ENCODE measurements around the gene PFKP. TPM values are rescaled to one million over a fixed set of nuclear protein-coding genes. Genes with fewer than 3 reads are reported as not detected.

The PFKP gene
- total RNA-seq, 3 donors from 2014 or later, result 76.1 to 117 (median 100) TPM

DNA sequence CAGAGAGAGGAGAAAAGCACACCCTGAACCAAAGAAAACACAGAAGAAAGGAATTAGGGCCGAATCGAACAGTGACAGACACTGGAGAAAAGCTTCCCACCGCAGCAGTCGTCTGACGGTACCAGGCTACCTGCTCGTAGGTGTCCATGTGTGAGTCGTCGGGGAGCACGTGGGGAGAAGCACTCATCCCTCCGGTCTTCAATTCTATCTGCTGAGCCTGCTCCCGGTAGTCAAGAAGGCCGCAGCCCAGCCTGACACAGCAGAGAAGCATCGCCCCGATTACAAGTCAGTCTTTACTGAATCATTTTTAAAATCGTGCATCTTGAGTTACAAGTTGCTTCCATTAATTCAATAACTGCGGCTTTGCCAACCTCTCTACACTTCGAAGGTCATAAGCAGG lies 80.7 kb downstream of the PFKP start:
- DNase-seq (no peak), ATAC-seq (no peak)
- no peak overlapping the region for H3K4me3 ChIP-seq
- no peaks in the 10 kb centered on the region for H3K9me3 ChIP-seq
- TF ChIP-seq CTCF (IDR thresholded peaks at IDR 0.05), result no peak
- no peaks in the 10 kb centered on the region for H3K36me3 ChIP-seq (ENCODE audit: low read depth)
- H3K4me1 ChIP-seq (ENCODE audit: low read depth), result no peaks in the 10 kb centered on the region
- intact Hi-C loops (cut with DNase I, micrococcal nuclease), result no loop called here

DNA sequence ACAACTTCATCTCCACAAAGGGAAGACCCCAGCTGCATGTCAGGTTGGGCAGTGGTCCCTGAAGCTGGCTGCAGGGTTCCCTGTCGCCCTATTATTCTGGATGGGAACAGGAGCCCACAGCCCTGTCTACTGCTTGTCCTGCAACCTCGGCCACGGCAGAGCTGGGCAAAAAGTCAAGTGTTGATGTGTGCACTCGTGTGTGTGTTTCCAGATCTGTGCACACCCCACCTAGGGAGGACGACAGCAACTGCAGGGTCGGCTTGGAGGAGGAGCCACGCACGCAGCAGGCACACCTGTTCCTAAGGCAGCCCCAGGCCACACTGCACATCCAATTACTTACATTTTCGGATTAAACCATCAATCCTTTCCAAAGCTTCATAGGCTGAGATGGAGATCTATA lies 81.6 kb downstream of the PFKP start:
- intact Hi-C loops (cut with DNase I, micrococcal nuclease), result no loop called here
- no peak for TF ChIP-seq CTCF (IDR thresholded peaks at IDR 0.05)
- Histone ChIP-seq H3K36me3 (ENCODE audit: low read depth) (no peaks in the 10 kb centered on the region), H3K4me3 (no peak overlapping the region), H3K9me3 (no peaks in the 10 kb centered on the region), H3K4me1 (ENCODE audit: low read depth) (no peaks in the 10 kb centered on the region)
- DNase-seq (no peak), ATAC-seq (no peak)

- H3K9me3 ChIP-seq, result no peaks in the 10 kb centered on the region
- H3K4me1 ChIP-seq (ENCODE audit: low read depth), result no peaks in the 10 kb centered on the region
- intact Hi-C loops (cut with DNase I, micrococcal nuclease), result no loop called here
- TF ChIP-seq CTCF (IDR thresholded peaks at IDR 0.05), result no peak
- no peak for ATAC-seq
- no peak for DNase-seq
- no peaks in the 10 kb centered on the region for H3K36me3 ChIP-seq (ENCODE audit: low read depth)
- H3K4me3 ChIP-seq, result no peak overlapping the region
Observed at GRCh38 chr10:3149918-3150317, 82.6 kb downstream of the PFKP start.

- no peak overlapping the region for H3K4me3 ChIP-seq
- no peaks in the 10 kb centered on the region for H3K9me3 ChIP-seq
- ATAC-seq, result no peak
- no peak for DNase-seq
- no peaks in the 10 kb centered on the region for H3K36me3 ChIP-seq (ENCODE audit: low read depth)
- intact Hi-C loops (cut with DNase I, micrococcal nuclease), result no loop called here
- H3K4me1 ChIP-seq (ENCODE audit: low read depth), result no peaks in the 10 kb centered on the region
- no peak for TF ChIP-seq CTCF (IDR thresholded peaks at IDR 0.05)
Observed at GRCh38 chr10:3150366-3150765, 83.0 kb downstream of the PFKP start.

DNA sequence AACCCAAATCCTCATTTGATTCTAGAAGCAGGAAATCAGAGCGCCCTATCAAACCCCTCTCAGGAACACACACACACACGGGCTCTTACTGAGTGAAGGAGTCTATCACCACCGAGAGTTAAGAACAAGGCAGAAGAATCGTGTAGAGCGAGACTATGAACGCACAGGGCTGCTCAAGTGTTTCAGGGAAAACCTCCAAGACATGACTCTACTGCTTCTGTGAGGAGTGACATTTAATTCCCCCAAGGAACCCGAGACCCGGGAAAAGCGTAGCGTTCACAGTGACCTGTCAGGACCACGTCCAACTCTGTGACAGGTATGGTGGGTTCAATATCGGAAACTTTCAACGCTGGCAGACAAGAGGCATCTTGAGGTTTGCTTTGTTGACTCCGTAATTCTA lies 83.6 kb downstream of the PFKP start:
- no peaks in the 10 kb centered on the region for H3K9me3 ChIP-seq
- TF ChIP-seq CTCF (IDR thresholded peaks at IDR 0.05), result no peak
- no peaks in the 10 kb centered on the region for H3K36me3 ChIP-seq (ENCODE audit: low read depth)
- no peaks in the 10 kb centered on the region for H3K4me1 ChIP-seq (ENCODE audit: low read depth)
- intact Hi-C loops (cut with DNase I, micrococcal nuclease), result no loop called here
- no peak for DNase-seq
- no peak for ATAC-seq
- no peak overlapping the region for H3K4me3 ChIP-seq

DNA sequence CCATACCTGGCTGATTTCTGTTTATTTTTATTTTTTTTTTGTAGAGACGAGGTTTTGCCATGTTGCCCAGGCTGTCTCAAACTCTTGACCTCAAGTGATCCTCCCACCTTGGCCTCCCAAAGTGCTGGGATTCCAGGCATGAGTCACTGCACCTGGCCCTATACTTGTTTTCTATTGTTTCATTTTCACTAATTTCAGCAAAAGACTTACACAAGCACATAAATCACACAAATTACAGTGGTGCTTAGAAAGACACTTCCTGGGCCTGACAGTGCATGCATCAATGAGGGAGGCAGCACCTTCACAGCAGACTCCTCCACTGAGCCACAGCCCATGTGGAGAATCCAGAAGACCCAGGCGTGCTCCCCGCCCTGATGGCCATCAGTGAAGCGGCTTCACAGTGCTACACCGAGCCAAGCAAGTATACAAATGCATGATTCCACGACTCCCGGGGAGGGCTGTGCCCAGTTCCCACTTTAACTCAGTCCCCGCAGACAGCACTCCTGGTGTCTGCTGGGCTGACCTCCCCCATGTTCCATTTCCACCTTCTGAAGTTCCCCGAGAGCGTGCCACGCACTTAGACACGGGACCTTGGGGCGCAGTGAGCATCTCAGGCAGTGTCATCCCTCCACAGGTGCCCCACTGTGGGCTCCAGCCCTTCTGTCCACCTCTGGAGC lies 84.7 kb downstream of the PFKP start:
- H3K36me3 ChIP-seq (ENCODE audit: low read depth), result no peaks in the 10 kb centered on the region
- no peak for DNase-seq
- no peaks in the 10 kb centered on the region for H3K4me1 ChIP-seq (ENCODE audit: low read depth)
- no peak for TF ChIP-seq CTCF (IDR thresholded peaks at IDR 0.05)
- no peak for ATAC-seq
- intact Hi-C loops (cut with DNase I, micrococcal nuclease), result no loop called here
- H3K9me3 ChIP-seq, result no peaks in the 10 kb centered on the region
- no peak overlapping the region for H3K4me3 ChIP-seq
